ENCODE results near the gene PHEX. TPM values are rescaled to one million over a fixed set of nuclear protein-coding genes. Genes with fewer than 3 reads are reported as not detected.

Gene PHEX
- total and polyA plus RNA-seq, 2 experiments from 2014 or later = 0.05 to 0.21 TPM

DNA sequence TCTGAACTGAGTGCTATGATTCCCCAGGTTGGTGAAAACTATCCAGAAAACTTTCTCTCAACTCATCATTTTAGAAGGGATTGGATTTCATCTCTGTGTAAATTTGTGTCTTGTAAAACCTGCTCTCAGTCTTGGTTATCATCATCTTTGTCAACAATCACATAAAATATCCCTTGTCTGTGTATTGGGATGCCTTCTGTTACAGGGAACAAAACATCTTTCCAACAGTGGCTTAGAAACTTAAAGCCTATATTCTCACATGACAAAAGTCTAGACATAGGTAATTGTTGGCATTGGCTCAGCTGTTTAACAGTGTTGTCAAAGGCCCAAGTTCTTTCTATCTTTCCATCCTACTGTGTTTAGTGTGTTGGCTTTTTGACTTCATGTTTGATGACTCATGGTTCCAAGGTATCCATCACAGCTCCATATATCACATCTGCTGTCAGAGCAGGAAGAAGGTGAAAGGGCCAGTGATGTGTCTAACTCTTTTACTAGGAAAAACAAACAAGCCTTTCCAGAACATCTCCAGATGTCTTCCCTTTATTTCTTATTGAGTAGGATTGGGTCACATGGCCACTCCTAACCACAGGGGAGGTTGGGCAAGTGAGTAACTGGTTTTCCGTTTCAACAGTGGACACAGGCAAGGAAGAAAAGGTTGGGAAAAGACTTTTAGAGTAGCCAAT, 65.0 kb downstream of the PHEX start:
- Histone ChIP-seq H3K79me2 (replicated peaks; ENCODE audit: insufficient read depth) (no peaks in the 10 kb centered on the region), H3K4me1 (ENCODE audit: insufficient read depth) (peaks cover 6% of the 10 kb centered on the region), H2AFZ (no peak overlapping the region), H3K36me3 (ENCODE audit: insufficient read depth) (no peaks in the 10 kb centered on the region), H3K4me3 (no peak overlapping the region), H3K27ac (ENCODE audit: low read depth) (no peak overlapping the region), H3K9me2 (ENCODE audit: insufficient read depth) (no peaks in the 10 kb centered on the region), H3K4me2 (no peak overlapping the region), H3F3A (replicated peaks; ENCODE audit: low read depth) (no peaks in the 10 kb centered on the region), H3K27me3 (ENCODE audit: insufficient read depth) (no peaks in the 10 kb centered on the region), H4K20me1 (replicated peaks; ENCODE audit: insufficient read depth) (no peaks in the 10 kb centered on the region)
- H3K4me1 Mint-ChIP-seq = peaks cover 9% of the 10 kb centered on the region; the same call in 2 of the 3 replicates
- H3K9me3 Mint-ChIP-seq = no peaks in the 10 kb centered on the region
- DNase-seq (ENCODE audit: low spot score) = no peak
- ATAC-seq = no peak
- no peaks in the 10 kb centered on the region for H3K27me3 Mint-ChIP-seq (ENCODE audit: insufficient read depth, low read depth, poor library complexity)
- TF ChIP-seq EZH2phosphoT487 (IDR thresholded peaks at IDR 0.05; ENCODE audit: unreplicated experiment) (no peak), NANOG (IDR thresholded peaks at IDR 0.05; ENCODE audit: borderline replicate concordance) (no peak), JUNB (IDR thresholded peaks at IDR 0.05; ENCODE audit: unreplicated experiment) (no peak), STAT1 (IDR thresholded peaks at IDR 0.05; ENCODE audit: unreplicated experiment) (no peak), ZNF331 (CRISPR knock-in tag; IDR thresholded peaks at IDR 0.05; ENCODE audit: low read depth) (no peak), EZH2 (IDR thresholded peaks at IDR 0.05; ENCODE audit: low read depth, unreplicated experiment) (no peak)
- TF ChIP-seq, protein P1, sequence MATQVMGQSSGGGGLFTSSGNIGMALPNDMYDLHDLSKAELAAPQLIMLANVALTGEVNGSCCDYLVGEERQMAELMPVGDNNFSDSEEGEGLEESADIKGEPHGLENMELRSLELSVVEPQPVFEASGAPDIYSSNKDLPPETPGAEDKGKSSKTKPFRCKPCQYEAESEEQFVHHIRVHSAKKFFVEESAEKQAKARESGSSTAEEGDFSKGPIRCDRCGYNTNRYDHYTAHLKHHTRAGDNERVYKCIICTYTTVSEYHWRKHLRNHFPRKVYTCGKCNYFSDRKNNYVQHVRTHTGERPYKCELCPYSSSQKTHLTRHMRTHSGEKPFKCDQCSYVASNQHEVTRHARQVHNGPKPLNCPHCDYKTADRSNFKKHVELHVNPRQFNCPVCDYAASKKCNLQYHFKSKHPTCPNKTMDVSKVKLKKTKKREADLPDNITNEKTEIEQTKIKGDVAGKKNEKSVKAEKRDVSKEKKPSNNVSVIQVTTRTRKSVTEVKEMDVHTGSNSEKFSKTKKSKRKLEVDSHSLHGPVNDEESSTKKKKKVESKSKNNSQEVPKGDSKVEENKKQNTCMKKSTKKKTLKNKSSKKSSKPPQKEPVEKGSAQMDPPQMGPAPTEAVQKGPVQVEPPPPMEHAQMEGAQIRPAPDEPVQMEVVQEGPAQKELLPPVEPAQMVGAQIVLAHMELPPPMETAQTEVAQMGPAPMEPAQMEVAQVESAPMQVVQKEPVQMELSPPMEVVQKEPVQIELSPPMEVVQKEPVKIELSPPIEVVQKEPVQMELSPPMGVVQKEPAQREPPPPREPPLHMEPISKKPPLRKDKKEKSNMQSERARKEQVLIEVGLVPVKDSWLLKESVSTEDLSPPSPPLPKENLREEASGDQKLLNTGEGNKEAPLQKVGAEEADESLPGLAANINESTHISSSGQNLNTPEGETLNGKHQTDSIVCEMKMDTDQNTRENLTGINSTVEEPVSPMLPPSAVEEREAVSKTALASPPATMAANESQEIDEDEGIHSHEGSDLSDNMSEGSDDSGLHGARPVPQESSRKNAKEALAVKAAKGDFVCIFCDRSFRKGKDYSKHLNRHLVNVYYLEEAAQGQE (IDR thresholded peaks at IDR 0.05; ENCODE audit: unreplicated experiment) = no peak
- TF ChIP-seq, protein P2, sequence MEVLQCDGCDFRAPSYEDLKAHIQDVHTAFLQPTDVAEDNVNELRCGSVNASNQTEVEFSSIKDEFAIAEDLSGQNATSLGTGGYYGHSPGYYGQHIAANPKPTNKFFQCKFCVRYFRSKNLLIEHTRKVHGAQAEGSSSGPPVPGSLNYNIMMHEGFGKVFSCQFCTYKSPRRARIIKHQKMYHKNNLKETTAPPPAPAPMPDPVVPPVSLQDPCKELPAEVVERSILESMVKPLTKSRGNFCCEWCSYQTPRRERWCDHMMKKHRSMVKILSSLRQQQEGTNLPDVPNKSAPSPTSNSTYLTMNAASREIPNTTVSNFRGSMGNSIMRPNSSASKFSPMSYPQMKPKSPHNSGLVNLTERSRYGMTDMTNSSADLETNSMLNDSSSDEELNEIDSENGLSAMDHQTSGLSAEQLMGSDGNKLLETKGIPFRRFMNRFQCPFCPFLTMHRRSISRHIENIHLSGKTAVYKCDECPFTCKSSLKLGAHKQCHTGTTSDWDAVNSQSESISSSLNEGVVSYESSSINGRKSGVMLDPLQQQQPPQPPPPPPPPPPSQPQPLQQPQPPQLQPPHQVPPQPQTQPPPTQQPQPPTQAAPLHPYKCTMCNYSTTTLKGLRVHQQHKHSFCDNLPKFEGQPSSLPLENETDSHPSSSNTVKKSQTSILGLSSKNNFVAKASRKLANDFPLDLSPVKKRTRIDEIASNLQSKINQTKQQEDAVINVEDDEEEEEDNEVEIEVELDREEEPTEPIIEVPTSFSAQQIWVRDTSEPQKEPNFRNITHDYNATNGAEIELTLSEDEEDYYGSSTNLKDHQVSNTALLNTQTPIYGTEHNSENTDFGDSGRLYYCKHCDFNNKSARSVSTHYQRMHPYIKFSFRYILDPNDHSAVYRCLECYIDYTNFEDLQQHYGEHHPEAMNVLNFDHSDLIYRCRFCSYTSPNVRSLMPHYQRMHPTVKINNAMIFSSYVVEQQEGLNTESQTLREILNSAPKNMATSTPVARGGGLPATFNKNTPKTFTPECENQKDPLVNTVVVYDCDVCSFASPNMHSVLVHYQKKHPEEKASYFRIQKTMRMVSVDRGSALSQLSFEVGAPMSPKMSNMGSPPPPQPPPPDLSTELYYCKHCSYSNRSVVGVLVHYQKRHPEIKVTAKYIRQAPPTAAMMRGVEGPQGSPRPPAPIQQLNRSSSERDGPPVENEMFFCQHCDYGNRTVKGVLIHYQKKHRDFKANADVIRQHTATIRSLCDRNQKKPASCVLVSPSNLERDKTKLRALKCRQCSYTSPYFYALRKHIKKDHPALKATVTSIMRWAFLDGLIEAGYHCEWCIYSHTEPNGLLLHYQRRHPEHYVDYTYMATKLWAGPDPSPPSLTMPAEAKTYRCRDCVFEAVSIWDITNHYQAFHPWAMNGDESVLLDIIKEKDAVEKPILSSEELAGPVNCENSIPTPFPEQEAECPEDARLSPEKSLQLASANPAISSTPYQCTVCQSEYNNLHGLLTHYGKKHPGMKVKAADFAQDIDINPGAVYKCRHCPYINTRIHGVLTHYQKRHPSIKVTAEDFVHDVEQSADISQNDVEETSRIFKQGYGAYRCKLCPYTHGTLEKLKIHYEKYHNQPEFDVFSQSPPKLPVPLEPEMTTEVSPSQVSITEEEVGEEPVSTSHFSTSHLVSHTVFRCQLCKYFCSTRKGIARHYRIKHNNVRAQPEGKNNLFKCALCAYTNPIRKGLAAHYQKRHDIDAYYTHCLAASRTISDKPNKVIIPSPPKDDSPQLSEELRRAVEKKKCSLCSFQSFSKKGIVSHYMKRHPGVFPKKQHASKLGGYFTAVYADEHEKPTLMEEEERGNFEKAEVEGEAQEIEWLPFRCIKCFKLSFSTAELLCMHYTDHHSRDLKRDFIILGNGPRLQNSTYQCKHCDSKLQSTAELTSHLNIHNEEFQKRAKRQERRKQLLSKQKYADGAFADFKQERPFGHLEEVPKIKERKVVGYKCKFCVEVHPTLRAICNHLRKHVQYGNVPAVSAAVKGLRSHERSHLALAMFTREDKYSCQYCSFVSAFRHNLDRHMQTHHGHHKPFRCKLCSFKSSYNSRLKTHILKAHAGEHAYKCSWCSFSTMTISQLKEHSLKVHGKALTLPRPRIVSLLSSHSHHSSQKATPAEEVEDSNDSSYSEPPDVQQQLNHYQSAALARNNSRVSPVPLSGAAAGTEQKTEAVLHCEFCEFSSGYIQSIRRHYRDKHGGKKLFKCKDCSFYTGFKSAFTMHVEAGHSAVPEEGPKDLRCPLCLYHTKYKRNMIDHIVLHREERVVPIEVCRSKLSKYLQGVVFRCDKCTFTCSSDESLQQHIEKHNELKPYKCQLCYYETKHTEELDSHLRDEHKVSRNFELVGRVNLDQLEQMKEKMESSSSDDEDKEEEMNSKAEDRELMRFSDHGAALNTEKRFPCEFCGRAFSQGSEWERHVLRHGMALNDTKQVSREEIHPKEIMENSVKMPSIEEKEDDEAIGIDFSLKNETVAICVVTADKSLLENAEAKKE (CRISPR knock-in tag; IDR thresholded peaks at IDR 0.05) = no peak
- TF ChIP-seq, protein P3, sequence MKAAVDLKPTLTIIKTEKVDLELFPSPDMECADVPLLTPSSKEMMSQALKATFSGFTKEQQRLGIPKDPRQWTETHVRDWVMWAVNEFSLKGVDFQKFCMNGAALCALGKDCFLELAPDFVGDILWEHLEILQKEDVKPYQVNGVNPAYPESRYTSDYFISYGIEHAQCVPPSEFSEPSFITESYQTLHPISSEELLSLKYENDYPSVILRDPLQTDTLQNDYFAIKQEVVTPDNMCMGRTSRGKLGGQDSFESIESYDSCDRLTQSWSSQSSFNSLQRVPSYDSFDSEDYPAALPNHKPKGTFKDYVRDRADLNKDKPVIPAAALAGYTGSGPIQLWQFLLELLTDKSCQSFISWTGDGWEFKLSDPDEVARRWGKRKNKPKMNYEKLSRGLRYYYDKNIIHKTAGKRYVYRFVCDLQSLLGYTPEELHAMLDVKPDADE (IDR thresholded peaks at IDR 0.05) = no peak
- H3K36me3 Mint-ChIP-seq (ENCODE audit: low read depth) = no peaks in the 10 kb centered on the region
- no peak overlapping the region for H3K4me3 Mint-ChIP-seq
- no peak overlapping the region for H3K27ac Mint-ChIP-seq
